ENCODE measurements around the gene CDK5. TPM values are rescaled to one million over a fixed set of nuclear protein-coding genes. Genes with fewer than 3 reads are reported as not detected.
A peak's percentile ranks its signal among the peaks of the same experiment; 100 is the strongest.

CDK5 gene
- total RNA-seq, 1 donor from 2014 or later, result 10.4 TPM

DNA sequence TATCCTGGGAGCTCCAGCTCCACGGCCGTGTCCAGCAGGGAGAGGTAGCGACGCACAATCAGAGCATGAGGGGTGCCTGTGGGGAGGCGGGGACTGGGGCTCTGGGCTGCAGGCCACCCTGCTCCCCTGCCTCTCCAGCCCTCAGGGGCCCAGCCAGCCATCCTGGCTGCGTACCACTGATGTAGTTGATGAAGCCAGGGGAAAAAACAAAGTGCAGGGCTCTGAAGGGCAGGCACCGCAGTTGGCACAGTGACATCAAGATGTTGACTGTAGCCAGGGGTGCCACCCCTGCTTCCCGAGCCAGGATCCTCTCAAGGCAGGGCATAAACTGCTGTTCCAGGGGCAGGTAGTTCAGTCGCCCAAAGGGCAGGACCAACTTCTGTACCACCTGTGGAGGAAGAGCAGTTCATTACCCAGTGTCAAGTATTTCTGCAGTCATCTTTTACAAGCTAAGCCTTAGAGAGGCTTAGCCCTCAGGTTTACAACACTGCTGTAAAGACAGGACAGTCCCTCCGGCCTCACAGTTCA is 20.1 kb upstream of the CDK5 start:
- intact Hi-C loops (cut with DNase I), result no loop called here
- ATAC-seq (no peak), DNase-seq (no peak)
- H3K36me3 ChIP-seq, result peaks cover 38% of the 10 kb centered on the region
- H3K27me3 ChIP-seq, result no peaks in the 10 kb centered on the region
- peaks cover 35% of the 10 kb centered on the region for H3K4me1 ChIP-seq
- H3K9me3 ChIP-seq, result no peaks in the 10 kb centered on the region
- H3K27ac ChIP-seq, result no peak overlapping the region
- no peak overlapping the region for H3K4me3 ChIP-seq
- TF ChIP-seq, protein P1, sequence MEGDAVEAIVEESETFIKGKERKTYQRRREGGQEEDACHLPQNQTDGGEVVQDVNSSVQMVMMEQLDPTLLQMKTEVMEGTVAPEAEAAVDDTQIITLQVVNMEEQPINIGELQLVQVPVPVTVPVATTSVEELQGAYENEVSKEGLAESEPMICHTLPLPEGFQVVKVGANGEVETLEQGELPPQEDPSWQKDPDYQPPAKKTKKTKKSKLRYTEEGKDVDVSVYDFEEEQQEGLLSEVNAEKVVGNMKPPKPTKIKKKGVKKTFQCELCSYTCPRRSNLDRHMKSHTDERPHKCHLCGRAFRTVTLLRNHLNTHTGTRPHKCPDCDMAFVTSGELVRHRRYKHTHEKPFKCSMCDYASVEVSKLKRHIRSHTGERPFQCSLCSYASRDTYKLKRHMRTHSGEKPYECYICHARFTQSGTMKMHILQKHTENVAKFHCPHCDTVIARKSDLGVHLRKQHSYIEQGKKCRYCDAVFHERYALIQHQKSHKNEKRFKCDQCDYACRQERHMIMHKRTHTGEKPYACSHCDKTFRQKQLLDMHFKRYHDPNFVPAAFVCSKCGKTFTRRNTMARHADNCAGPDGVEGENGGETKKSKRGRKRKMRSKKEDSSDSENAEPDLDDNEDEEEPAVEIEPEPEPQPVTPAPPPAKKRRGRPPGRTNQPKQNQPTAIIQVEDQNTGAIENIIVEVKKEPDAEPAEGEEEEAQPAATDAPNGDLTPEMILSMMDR (IDR thresholded peaks at IDR 0.05), result no peak

DNA sequence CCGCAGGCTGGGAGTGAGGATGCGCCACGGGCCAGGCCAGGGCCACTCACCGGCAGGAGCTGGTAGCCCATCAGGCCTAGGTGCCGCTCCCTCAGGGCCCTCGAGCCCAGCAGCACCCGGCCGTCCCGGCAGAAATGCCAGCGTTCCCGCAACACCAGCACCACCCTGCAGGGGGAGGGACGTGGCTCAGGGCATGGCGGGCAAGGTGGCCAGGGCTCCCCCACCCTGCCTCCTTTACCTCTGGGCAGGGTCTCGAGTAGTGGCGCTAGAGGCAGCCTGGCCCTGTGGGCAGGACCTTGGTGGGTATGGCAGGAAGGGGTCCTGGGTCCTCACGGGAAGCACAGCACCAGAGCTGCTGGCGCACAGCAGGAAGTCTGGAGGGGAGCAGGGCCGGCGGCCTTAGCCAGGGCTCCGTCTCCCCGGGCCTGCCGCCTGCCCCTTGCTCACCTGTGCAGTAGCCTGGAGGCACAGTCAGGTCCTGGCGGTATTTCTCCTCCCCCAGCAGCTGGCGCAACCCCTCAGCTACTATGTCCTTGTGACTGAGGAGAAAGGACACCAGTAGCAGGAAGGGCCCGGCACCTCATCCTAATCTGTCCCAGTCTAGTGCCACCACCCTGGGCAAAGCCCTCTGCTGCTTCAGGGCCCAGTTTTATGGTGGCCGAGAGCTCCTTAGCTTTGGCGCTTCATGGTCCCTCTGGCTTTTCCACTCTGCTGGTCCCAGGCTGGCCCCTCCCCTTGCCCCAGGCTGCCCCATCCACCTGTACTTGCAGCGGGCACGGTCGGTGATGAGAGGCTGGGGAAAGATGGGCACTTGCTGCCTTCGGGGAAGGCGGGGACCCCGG is 19.4 kb upstream of the CDK5 start:
- no peak for ATAC-seq
- DNase-seq, result peak; percentile 65
- peaks cover 28% of the 10 kb centered on the region for H3K4me1 ChIP-seq
- H3K36me3 ChIP-seq, result peaks cover 45% of the 10 kb centered on the region
- no peaks in the 10 kb centered on the region for H3K27me3 ChIP-seq
- H3K4me3 ChIP-seq, result no peak overlapping the region
- TF ChIP-seq, protein P1 (IDR thresholded peaks at IDR 0.05), result no peak
- intact Hi-C loops (cut with DNase I), result no loop called here
- no peak overlapping the region for H3K27ac ChIP-seq
- no peaks in the 10 kb centered on the region for H3K9me3 ChIP-seq

DNA sequence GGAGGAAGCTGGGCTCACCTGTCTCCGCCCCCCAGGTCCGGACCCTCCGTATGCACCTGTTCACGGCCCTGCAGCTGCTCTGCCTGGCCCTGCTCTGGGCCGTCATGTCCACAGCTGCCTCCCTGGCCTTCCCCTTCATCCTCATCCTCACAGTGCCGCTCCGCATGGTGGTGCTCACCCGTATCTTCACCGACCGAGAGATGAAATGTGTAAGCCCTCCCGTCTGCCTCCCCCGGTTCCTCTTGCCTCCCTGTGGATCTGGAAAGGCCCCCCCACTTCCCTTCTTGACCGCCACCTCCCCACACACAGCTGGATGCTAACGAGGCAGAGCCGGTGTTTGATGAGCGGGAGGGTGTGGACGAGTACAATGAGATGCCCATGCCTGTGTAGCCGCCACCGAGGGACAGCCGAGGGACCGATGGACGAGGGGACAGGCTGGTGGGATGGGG is 18.3 kb upstream of the CDK5 start:
- H3K27ac ChIP-seq, result no peak overlapping the region
- H3K4me3 ChIP-seq, result no peak overlapping the region
- peaks cover 55% of the 10 kb centered on the region for H3K36me3 ChIP-seq
- H3K9me3 ChIP-seq, result no peaks in the 10 kb centered on the region
- DNase-seq, result peak; percentile 46
- intact Hi-C loops (cut with DNase I), result no loop called here
- ATAC-seq, result no peak
- no peaks in the 10 kb centered on the region for H3K27me3 ChIP-seq
- peaks cover 17% of the 10 kb centered on the region for H3K4me1 ChIP-seq
- TF ChIP-seq, protein P1 (IDR thresholded peaks at IDR 0.05), result no peak

DNA sequence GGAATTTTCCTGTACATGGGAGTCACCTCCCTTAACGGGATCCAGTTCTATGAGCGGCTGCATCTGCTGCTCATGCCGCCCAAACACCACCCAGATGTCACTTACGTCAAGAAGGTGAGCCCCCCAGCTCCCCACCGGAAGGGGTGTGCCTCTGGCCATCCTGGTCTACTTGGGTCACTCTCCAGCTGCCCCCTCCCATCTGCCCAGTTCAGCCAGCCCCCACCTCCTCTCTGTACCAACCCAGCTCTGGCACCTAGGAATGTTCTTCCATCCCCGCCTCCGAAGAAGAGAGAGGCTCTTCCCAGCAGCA is 17.9 kb upstream of the CDK5 start:
- Histone ChIP-seq H3K4me3 (no peak overlapping the region), H3K9me3 (no peaks in the 10 kb centered on the region), H3K4me1 (peaks cover 15% of the 10 kb centered on the region), H3K27ac (no peak overlapping the region), H3K27me3 (no peaks in the 10 kb centered on the region), H3K36me3 (peaks cover 59% of the 10 kb centered on the region)
- DNase-seq (peak; percentile 51), ATAC-seq (no peak)
- TF ChIP-seq, protein P1 (IDR thresholded peaks at IDR 0.05), result no peak
- intact Hi-C loops (cut with DNase I), result no loop called here

DNA sequence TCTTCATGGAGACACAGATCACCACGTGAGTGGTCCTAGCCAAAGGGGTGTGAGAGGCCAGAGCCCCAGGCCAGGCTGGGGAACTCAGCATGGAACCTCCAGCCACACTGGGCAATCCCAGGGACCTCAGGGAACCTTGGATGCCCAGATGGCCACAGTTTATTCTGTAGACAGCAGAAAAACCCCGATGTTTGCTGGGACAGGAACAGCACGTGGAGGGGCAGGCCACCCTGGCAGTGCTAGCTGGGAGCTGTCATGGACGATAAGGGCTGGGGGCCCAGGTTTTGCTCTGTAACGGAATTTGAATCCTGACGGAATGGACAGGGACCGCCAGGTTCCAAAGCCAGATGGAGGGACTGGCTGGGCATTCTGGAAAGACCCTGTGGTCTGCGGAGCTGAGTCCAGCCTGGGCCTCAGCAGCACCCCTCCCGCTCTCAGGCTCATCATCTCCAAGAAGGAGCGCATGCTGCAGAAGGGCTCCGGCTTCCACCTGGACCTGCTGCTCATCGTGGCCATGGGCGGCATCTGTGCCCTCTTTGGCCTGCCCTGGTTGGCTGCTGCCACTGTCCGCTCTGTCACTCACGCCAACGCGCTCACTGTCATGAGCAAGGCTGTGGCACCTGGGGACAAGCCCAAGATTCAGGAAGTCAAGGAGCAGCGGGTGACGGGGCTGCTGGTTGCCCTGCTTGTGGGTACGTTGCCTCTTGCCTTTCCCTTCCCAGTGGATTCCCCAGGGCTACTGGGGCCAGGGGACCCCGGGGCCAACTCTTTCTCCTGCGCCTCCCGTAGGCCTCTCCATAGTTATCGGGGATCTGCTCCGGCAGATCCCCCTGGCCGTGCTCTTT is 17.3 kb upstream of the CDK5 start:
- no peak for ATAC-seq
- DNase-seq, result peak; percentile 56
- intact Hi-C loops (cut with DNase I), result no loop called here
- Histone ChIP-seq H3K36me3 (peaks cover 65% of the 10 kb centered on the region), H3K27ac (no peak overlapping the region), H3K4me3 (no peak overlapping the region), H3K27me3 (no peaks in the 10 kb centered on the region), H3K9me3 (no peaks in the 10 kb centered on the region), H3K4me1 (peaks cover 15% of the 10 kb centered on the region)
- TF ChIP-seq, protein P1 (IDR thresholded peaks at IDR 0.05), result no peak

All from upper lobe of right lung (tissue), 1 donor.